Astrocyte of the cerebellum (primary cell): ENCODE data around the gene DMD.

Experiments used
- DNase-seq: peaks from one replicate; pipeline ENCODE4 v3.0.0-alpha.2; 2011; ENCODE audit warnings: low read depth
- H3K4me3 ChIP-seq: 2 replicates; pipeline ENCODE4 v1.5.1; 2011; ENCODE audit warnings: mild to moderate bottlenecking, low read depth, low read length, moderate library complexity
- in situ Hi-C: cut with HindIII; loops from 2 replicates; pipeline ENCODE4 v1.10.0; 2017; ENCODE audit warnings: low sequenced_read_pairs
- TF ChIP-seq, protein P1 (sequence below): IDR thresholded peaks from 2 replicates; pipeline ENCODE4 v1.5.1; 2012; ENCODE audit warnings: low read length, low read depth, moderate library complexity, mild to moderate bottlenecking; ENCODE audit errors: missing control alignments

Gene DMD

DNA sequence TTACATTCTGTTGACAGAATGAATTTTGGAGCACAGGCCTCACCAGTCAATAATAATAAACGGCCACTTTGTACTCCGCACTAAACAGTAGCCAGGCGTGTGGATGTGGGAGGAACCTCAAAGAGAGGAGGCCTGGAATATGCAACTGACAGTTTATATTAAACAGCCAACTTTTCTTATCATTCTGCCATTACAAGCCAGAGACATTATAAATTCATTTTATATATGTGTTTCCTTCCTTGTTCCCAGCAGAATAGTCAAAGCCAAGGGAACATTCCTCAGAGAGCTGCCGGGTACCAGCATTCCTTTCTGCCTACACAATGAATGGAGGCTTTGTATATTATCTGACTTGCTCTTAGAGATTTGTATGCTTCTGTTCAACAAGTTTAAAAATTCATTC lies 1703.0 kb downstream of the DMD start:
- peak; percentile 32 for DNase-seq
- TF ChIP-seq, protein P1, sequence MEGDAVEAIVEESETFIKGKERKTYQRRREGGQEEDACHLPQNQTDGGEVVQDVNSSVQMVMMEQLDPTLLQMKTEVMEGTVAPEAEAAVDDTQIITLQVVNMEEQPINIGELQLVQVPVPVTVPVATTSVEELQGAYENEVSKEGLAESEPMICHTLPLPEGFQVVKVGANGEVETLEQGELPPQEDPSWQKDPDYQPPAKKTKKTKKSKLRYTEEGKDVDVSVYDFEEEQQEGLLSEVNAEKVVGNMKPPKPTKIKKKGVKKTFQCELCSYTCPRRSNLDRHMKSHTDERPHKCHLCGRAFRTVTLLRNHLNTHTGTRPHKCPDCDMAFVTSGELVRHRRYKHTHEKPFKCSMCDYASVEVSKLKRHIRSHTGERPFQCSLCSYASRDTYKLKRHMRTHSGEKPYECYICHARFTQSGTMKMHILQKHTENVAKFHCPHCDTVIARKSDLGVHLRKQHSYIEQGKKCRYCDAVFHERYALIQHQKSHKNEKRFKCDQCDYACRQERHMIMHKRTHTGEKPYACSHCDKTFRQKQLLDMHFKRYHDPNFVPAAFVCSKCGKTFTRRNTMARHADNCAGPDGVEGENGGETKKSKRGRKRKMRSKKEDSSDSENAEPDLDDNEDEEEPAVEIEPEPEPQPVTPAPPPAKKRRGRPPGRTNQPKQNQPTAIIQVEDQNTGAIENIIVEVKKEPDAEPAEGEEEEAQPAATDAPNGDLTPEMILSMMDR = no peak
- in situ Hi-C loops = no loop called here
- H3K4me3 ChIP-seq = no peak overlapping the region

DNA sequence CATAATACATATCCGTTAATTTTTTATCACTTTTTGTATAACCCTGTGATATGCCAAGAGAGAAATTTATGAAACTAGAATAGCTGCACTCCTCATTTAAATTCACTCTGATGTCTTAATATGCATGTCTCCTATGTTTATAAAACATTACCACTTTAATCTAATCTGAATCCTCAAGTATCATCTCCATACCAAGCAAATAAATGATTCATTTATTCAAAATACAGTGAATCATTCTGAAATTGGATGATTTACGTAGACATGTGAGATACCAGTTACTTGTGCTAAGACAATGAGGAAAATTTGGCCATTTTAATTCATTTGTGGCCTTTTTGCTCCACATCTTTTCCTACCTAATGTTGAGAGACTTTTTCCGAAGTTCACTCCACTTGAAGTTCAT lies 1704.4 kb downstream of the DMD start:
- TF ChIP-seq, protein P1 = no peak
- DNase-seq = no peak
- H3K4me3 ChIP-seq = no peak overlapping the region
- in situ Hi-C loops = no loop called here

- no peak overlapping the region for H3K4me3 ChIP-seq
- TF ChIP-seq, protein P1 = no peak
- DNase-seq = no peak
- in situ Hi-C loops = no loop called here
These were observed 1705.0 kb downstream of the DMD start for GRCh38 chrX:31506360-31506759.

GRCh38 chrX:31500921-31501320 lies 1710.4 kb downstream of the DMD start:
- H3K4me3 ChIP-seq = no peak overlapping the region
- TF ChIP-seq, protein P1 = no peak
- DNase-seq = no peak
- in situ Hi-C loops = no loop called here

- in situ Hi-C loops = no loop called here
- no peak for DNase-seq
- no peak overlapping the region for H3K4me3 ChIP-seq
- TF ChIP-seq, protein P1 = no peak
These were observed 1712.2 kb downstream of the DMD start for GRCh38 chrX:31499109-31499508.

DNA sequence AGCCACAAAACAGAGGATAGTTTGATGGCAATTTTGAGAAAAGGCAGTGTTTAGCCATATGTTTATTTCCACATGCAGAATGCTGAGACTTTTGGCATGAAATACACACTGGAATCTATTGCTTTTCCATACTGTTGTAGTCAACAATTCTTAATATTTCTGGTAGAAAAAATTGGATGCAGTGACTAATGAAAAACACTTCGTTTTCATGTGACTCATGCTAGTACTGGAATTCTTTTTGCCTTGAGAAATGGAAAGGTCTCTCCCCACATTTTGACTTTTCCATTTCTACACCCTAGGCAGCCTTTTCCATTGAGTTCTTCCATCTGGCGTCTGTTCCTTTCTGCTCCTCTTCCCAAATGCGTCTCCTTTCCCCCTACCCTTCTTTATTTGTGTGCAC lies 1714.3 kb downstream of the DMD start:
- no peak for DNase-seq
- in situ Hi-C loops = no loop called here
- H3K4me3 ChIP-seq = no peak overlapping the region
- TF ChIP-seq, protein P1 = no peak

GRCh38 chrX:31487951-31488350 lies 1723.4 kb downstream of the DMD start:
- no peak for DNase-seq
- TF ChIP-seq, protein P1 = no peak
- no peak overlapping the region for H3K4me3 ChIP-seq
- in situ Hi-C loops = no loop called here
